ENCODE data around the gene TRIP12.
"Not testable (repeated sequence)": the region's sequence is repeated elsewhere in the genome, so short reads cannot be mapped to it uniquely, and the experiment has no call there.

Gene TRIP12

DNA sequence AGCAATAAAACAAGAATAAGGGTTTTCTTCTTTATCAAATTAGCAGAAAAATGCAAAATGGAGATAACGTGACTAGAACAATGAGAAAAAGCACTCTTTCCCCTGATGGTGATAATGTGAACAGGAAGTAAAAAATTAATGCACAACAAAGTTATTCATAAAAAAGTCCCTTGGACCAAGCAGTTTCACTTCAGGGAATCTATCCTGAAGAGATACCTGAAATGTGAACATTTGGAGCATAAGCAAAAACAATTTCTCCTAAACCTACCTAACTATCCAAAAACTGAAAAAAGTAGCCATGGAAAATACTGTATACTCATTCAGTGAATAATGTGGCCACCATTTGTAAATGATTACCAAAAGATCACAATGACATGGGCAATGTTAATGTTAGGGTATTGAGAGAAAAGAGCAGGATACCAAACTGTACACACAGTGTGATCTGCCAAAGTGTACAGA lies 48.7 kb downstream of the TRIP12 start:
- DNase-seq: no peak

DNA sequence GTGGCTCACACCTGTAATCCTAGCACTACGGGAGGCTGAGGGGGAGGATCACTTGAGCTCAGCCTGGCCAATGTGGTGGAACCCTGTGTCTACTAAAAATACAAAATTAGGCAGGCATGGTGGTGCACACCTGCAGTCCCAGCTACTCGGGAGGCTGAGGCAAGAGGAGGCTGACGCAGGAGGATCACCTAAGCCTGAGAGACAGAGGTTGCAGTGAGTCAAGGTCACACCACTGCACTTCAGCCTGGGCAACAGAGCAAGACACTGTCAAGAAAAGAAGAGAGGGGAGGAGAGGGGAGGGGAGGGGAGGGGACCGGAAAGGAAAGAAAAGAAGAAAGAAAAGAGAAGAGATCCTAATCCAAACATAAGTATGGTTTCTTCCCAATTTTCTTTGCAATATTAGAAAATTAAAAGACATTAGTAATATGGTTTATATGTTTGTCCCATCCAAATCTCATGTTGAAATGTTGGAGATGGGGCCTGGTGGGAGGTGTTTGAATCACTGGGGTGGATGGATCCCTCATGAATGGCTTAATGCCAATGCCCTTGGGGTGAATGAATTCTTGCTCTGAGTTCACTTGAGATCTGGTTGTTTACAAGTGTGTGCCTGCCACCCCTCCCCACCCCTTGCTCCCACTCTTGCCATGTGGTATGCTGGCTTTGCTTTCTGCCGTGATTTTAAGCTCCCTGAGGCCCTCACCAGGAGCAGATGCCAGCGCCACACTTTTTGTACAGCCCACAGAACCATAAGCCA lies 50.7 kb downstream of the TRIP12 start:
- no peak for DNase-seq

- no peak for DNase-seq
Observed at GRCh38 chr2:229869226-229869625, 52.6 kb downstream of the TRIP12 start.

DNA sequence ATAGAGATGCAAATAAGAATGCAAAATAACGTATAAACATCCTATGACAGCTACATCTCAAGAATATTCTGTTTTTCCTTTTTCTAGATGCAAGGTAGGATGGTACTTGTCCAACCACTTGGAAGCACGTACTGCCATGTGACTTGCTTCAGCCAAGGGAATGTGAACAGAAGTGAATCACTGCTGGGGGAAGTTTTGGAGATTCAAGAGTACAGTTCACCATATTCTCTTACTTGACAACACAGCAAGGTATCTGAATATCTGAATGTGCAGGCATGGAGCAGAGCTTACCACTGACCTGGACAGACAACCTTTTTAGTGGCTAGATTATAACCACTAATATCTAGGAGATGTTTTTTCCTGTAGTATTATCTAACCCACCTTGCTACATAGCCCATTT lies 53.0 kb downstream of the TRIP12 start:
- DNase-seq: no peak

GRCh38 chr2:229865033-229865432 lies 56.8 kb downstream of the TRIP12 start:
- no peak for DNase-seq

DNA sequence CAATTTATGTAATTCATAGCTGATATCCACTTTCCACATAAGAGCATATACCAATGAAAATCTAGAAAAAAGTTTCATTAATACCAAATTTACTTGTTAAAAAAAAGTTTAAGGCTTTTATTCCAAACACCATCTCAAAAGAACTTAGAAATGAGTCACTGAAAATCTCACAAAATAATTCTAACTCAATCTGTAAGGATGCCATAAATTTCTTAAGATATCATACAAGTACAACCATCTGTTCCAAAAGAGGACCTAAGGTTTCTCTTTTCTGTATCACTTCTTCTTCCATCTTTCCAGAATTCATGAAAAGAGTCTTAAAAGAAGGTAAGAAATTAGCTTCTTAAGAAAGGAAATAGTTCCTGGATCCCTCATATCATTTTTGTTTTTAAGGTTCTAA lies 60.4 kb downstream of the TRIP12 start:
- DNase-seq: no peak

DNA sequence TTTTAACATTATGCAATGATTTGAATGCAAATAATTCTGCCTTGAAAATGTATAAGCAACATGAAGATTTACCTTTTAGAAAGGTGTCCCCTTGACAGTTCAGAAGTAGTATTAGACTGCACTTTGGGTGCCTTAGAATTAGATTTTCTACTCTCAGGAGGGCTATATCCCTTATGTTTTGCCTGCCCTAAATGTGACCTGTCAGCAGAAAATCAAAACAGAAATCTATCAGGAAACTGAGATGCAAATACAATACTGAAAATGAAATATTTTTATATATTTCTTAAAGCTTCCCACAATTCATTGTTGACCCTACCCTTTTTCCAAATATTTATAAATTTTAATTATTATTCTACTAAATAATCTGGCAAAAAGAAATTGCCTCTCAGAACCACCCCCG lies 61.5 kb downstream of the TRIP12 start:
- DNase-seq: no peak

- no peak for DNase-seq
Observed at GRCh38 chr2:229858351-229858750, 63.5 kb downstream of the TRIP12 start.

DNA sequence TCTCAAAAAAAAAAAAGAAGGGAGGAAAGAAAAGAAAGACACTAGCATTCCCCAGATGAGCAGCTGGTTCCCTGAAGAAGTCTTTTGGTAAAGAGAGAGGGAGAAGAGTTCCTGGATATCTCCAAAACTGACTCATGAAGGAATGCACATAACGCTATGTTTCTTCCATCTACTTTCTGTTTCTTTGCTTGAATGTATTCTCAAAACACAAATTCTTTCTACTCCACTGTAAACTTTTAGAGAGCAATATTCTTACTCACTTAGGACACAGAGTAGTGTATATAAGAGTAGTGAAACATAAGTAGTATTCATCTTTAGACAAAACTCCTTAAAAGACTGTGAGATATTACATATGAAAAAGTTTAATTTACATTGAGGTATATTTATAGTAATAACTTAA lies 64.2 kb downstream of the TRIP12 start:
- no peak for DNase-seq

DNA sequence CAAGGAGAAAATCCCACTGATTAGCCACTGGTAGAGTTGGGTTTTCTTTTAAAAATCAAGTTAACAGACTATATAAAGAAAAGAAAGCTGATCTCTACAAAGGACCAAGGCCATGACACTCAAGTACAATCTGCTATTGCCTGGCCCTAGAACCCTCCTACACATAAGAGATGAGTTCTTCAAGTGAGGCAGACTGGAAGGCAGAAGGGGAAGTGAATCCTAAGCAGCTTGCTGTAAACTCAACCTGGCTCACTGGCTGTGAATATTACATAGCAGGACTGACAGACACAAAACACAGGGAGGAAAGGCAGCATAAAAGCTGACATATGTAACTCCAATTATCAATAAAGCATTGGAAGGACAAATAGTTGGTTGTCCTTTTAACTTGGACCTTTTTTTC lies 65.4 kb downstream of the TRIP12 start:
- no peak for DNase-seq

- DNase-seq: no peak
Observed at GRCh38 chr2:229855116-229855515, 66.7 kb downstream of the TRIP12 start.

- DNase-seq: peak; percentile 27
Observed at GRCh38 chr2:229852565-229852964, 69.2 kb downstream of the TRIP12 start.

- no peak for DNase-seq
Observed at GRCh38 chr2:229851870-229852269, 69.9 kb downstream of the TRIP12 start.

- not testable (repeated sequence) for DNase-seq
Observed at GRCh38 chr2:229850355-229851275, 71.2 kb downstream of the TRIP12 start.

DNA sequence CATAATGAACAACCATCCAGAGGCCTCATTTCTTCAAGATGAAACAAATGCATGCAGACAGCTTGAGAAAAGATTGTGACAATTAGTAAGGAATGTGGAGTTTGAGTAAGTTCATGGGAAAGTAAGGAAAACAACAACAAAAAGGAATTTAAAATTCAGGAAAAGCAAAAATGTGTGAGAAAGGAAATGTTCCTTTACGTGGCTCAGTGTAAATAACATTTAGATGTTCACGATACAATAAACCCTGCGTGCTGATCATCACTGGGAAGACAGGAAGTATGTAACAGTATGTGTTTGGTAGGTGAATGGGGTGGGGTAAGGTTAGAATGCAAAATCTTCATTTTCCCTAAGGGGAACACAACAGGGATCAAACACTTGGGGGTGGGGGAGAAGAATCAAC lies 72.7 kb downstream of the TRIP12 start:
- no peak for DNase-seq

DNA sequence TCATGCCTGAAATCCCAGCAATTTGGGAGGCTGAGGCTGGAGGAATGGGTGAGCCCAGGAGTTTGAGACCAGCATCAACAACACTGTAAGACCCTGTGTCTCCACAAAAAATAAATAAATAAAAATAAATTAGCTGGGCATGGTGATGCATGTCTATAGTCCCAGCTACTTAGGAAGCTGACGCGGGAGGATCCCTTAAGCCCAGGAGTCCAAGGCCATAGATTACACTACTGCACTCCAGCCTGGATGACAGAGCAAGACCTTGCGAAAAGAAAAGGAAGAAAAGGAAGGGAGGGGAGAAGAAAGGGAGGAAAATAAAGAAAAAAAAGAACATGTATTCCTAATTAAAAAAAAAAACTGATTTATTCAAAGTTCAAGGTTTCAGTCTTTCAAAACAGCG lies 78.2 kb downstream of the TRIP12 start:
- DNase-seq: no peak

DNA sequence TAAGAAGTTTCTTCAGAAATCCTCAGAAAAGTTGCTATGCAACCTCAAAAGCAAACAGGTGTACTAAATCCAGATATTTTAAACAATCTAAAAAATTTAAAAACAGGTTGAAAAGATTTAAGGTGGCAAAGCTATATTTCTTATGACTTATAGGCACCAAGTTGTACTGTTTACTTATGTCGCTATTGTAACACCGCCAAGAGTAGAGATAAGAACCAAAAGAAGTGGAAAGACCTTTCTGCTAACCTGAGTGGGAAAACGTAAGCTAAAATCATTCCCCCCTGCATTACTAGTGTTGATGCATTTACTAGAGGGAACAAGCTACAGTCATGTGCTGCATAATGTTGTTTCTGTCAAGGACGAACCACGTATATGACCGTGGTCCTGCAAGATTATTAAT lies 83.1 kb downstream of the TRIP12 start:
- DNase-seq: no peak

DNA sequence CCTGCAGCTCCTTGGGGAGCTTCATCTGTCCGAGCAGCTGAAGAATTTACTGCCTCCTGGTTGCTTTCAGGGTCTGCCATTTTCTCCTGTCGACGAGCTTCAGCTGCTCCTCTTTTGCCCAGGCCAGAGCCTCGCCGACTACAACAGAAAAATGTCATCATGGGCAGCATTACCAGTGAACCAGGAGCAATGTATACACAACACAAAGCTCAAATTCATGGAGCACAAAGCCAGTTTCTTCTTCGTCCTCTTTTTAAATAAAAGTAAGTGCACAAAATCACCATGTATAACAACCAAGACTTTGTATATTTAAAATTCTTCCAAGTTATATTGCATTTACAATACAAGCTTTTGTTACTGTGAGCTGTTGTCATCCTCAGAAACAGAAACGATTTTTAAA lies 85.0 kb downstream of the TRIP12 start:
- DNase-seq: no peak

GRCh38 chr2:229835596-229836283 lies 86.1 kb downstream of the TRIP12 start:
- DNase-seq: no peak

GRCh38 chr2:229834368-229834767 lies 87.4 kb downstream of the TRIP12 start:
- DNase-seq: not testable (repeated sequence)

- DNase-seq: no peak
Observed at GRCh38 chr2:229832510-229832898, 89.3 kb downstream of the TRIP12 start.

DNA sequence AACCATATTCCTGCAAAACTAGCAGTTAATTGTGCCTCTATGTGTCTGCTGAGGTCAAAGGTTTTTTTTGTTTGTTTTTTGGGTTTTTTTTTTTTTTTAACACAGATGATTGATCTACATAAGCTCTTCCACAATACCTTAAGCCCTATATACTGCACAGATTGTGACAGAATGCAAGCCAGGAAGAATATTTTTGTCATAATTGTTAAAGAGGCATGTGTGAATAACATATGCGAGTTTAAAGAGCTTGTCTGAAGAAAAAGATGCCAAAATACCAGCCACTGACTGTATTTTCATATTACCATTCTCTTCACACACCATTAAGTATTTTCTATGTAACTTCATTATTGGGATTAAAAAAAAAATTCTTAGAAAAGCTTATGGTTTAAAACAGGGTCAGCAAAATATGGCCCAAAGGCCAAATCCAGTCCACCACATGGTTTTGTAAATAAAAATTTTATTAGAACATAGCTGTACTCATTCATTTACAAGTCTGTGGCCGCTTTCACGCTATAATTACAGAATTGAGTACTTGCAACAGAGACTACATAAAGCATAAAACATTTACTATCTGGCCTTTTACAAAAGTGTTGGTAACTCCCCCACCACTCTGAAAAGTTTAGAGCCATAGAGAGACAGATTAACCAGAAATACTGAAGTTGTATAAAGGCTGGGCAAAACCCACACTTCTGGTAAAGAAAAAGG lies 89.9 kb downstream of the TRIP12 start:
- DNase-seq: no peak

DNA sequence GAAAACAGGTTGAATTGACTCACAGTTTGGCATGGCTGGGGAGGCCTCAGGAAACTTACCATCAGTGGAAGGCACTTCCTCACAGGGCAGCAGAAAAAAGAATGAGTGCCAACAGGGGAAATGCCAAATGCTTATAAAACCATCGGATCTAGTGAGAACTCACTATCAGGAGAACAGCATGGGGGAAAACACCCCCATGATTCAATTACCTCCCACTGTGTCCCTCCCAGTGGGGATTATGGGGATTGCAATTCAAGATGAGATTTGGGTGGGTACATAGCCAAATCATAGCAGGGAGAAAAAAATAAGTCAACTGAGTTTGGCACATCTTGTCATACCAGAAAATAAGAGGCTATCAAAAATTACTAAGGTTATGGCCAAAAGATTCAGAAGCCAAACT lies 96.3 kb downstream of the TRIP12 start:
- no peak for DNase-seq

Measured in T-helper 9 cell (primary cell).